Neural cell (in vitro differentiated cells): ENCODE data around the gene TPST1. TPM values are rescaled to one million over a fixed set of nuclear protein-coding genes. Genes with fewer than 3 reads are reported as not detected.

Experiments used
- H2AFZ ChIP-seq: fragments of 200-600, 300-800 bp; sonication (generic), shearing (Covaris generic); 2 replicates; pipeline ENCODE4 v1.6.0; 2014; ENCODE audit warnings: low read depth, mild to moderate bottlenecking, antibody characterized with exemption, low read length, moderate library complexity
- H3F3A ChIP-seq: fragments of 200-600 bp; shearing (Covaris generic); 2 replicates; pipeline ENCODE4 v1.6.1; 2016; ENCODE audit warnings: mild to moderate bottlenecking, moderate library complexity, mixed read lengths, antibody characterized with exemption, low read length; ENCODE audit not compliant: insufficient read depth, poor library complexity, severe bottlenecking
- H3K27ac ChIP-seq: fragments of 200-600, 300-800 bp; sonication (generic), shearing (Covaris generic); 2 replicates; pipeline ENCODE4 v1.5.1; 2014; ENCODE audit warnings: mild to moderate bottlenecking, low read length, moderate library complexity
- H3K27me3 ChIP-seq: fragments of 300-800, 200-600 bp; sonication (generic), shearing (Covaris generic); 2 replicates; pipeline ENCODE4 v1.6.0; 2014; ENCODE audit warnings: mild to moderate bottlenecking, low read depth, low read length, moderate library complexity; ENCODE audit not compliant: insufficient read depth
- H3K36me3 ChIP-seq: fragments of 300-800, 200-600 bp; sonication (generic), shearing (Covaris generic); 2 replicates; pipeline ENCODE4 v1.5.1; 2014; ENCODE audit warnings: mild to moderate bottlenecking, antibody characterized with exemption, low read length, moderate library complexity; ENCODE audit not compliant: insufficient read depth
- H3K4me2 ChIP-seq: fragments of 300-800, 200-600 bp; sonication (generic), shearing (Covaris generic); 2 replicates; pipeline ENCODE4 v1.6.0; 2014; ENCODE audit warnings: mild to moderate bottlenecking, low read length
- H3K4me3 ChIP-seq: fragments of 300-800, 200-600 bp; sonication (generic), shearing (Covaris generic); 2 replicates; pipeline ENCODE4 v1.5.1; 2014; ENCODE audit warnings: mild to moderate bottlenecking, low read length, moderate library complexity
- H3K79me2 ChIP-seq: fragments of 200-600 bp; shearing (Covaris generic); replicated peaks from 2 replicates; pipeline ENCODE4 v1.6.0; 2014; ENCODE audit warnings: mild to moderate bottlenecking, low read length, moderate library complexity; ENCODE audit not compliant: insufficient read depth
- H3K9ac ChIP-seq: fragments of 300-800, 200-600 bp; sonication (generic), shearing (Covaris generic); 2 replicates; pipeline ENCODE4 v1.6.1; 2016; ENCODE audit warnings: mild to moderate bottlenecking, low read length, mixed read lengths
- H3K9me2 ChIP-seq: fragments of 200-600 bp; shearing (Covaris generic); 2 replicates; pipeline ENCODE4 v1.6.1; 2016; ENCODE audit warnings: mild to moderate bottlenecking, low read length, mixed read lengths; ENCODE audit not compliant: insufficient read depth
- H3K9me3 ChIP-seq: fragments of 200-600, 300-800 bp; sonication (generic), shearing (Covaris generic); 2 replicates; pipeline ENCODE4 v1.6.1; 2016; ENCODE audit warnings: mild to moderate bottlenecking, mixed run types, low read length, moderate library complexity, mixed read lengths
- H4K20me1 ChIP-seq: fragments of 200-600 bp; shearing (Covaris generic); 2 replicates; pipeline ENCODE4 v1.6.1; 2016; ENCODE audit warnings: mild to moderate bottlenecking, mixed run types; ENCODE audit not compliant: insufficient read depth
- CTCF ChIP-seq: fragments of 450-650 bp; IDR thresholded peaks from 2 replicates; pipeline ENCODE4 v1.5.1; 2014; ENCODE audit warnings: antibody characterized with exemption, mild to moderate bottlenecking, moderate library complexity; ENCODE audit not compliant: poor library complexity, severe bottlenecking
- EP300 ChIP-seq: fragments of 450-650 bp; conservative IDR thresholded peaks from 2 replicates; pipeline ENCODE4 v1.6.1; 2014; ENCODE audit warnings: antibody characterized with exemption, mild to moderate bottlenecking, moderate library complexity; ENCODE audit not compliant: poor library complexity, severe bottlenecking
- EZH2 ChIP-seq: fragments of 200-600, 300-800 bp; shearing (Covaris generic), sonication (generic); IDR thresholded peaks from 2 replicates; pipeline ENCODE4 v1.6.1; 2014; ENCODE audit warnings: antibody characterized with exemption, low read length, borderline replicate concordance, mild to moderate bottlenecking; ENCODE audit not compliant: insufficient read depth, poor library complexity, severe bottlenecking
- MXI1 ChIP-seq: fragments of 450-650 bp; conservative IDR thresholded peaks from 2 replicates; pipeline ENCODE4 v1.6.1; 2014; ENCODE audit warnings: antibody characterized with exemption, mild to moderate bottlenecking; ENCODE audit not compliant: poor library complexity, severe bottlenecking
- POLR2AphosphoS5 ChIP-seq: IDR thresholded peaks from 2 replicates; pipeline ENCODE4 v1.6.1; 2012
- RAD21 ChIP-seq: fragments of 450-650 bp; conservative IDR thresholded peaks from 2 replicates; pipeline ENCODE4 v1.6.1; 2014; ENCODE audit warnings: antibody characterized with exemption, mild to moderate bottlenecking, moderate library complexity
- REST ChIP-seq: IDR thresholded peaks from 2 replicates; pipeline ENCODE4 v1.6.1; 2012; ENCODE audit warnings: borderline replicate concordance
- SMC3 ChIP-seq: fragments of 450-650 bp; conservative IDR thresholded peaks from 2 replicates; pipeline ENCODE4 v1.6.1; 2014; ENCODE audit warnings: antibody characterized with exemption, mild to moderate bottlenecking, moderate library complexity; ENCODE audit not compliant: poor library complexity
- TAF1 ChIP-seq: IDR thresholded peaks from 2 replicates; pipeline ENCODE4 v1.6.1; 2012; ENCODE audit warnings: low read depth
- polyA plus RNA-seq: library from polyadenylated mRNA; depleted of rRNA; stranded (reverse); fragments of >200 nt; gene quantifications from 2 replicates; pipeline ENCODE4 v1.2.3, GENCODE V29; 2014

Gene TPST1
- polyA plus RNA-seq, 1 donor from 2014 or later, result 58.5 TPM

- Histone ChIP-seq H3K9ac (no peak overlapping the region), H3K9me2 (no peaks in the 10 kb centered on the region), H3K4me2 (no peak overlapping the region), H3K9me3 (no peaks in the 10 kb centered on the region), H3K4me3 (no peak overlapping the region), H3K27ac (no peak overlapping the region), H2AFZ (no peak overlapping the region), H4K20me1 (no peaks in the 10 kb centered on the region), H3K27me3 (no peaks in the 10 kb centered on the region), H3F3A (no peaks in the 10 kb centered on the region), H3K79me2 (no peaks in the 10 kb centered on the region), H3K36me3 (no peaks in the 10 kb centered on the region)
- no peak for TF ChIP-seq SMC3
- TF ChIP-seq MXI1, result no peak
- no peak for TF ChIP-seq POLR2AphosphoS5
- TF ChIP-seq EZH2, result no peak
- TF ChIP-seq RAD21, result no peak
- TF ChIP-seq CTCF, result no peak
- no peak for TF ChIP-seq TAF1
- TF ChIP-seq EP300, result no peak
- no peak for TF ChIP-seq REST
Measured at GRCh38 chr7:66315192-66315591, 110.1 kb downstream of the TPST1 start.

GRCh38 chr7:66319407-66319979, 114.4 kb downstream of the TPST1 start:
- H3K79me2 ChIP-seq, result no peaks in the 10 kb centered on the region

More at GRCh38 chr7:66319407-66319979, 114.4 kb downstream of the TPST1 start:
- TF ChIP-seq EZH2, result no peak
- TF ChIP-seq RAD21, result no peak
- TF ChIP-seq MXI1, result no peak
- no peak for TF ChIP-seq SMC3
- no peak for TF ChIP-seq REST
- no peak for TF ChIP-seq TAF1
- TF ChIP-seq CTCF, result no peak
- Histone ChIP-seq H3F3A (no peaks in the 10 kb centered on the region), H3K36me3 (no peaks in the 10 kb centered on the region), H3K4me3 (no peak overlapping the region), H3K9me2 (no peaks in the 10 kb centered on the region), H2AFZ (no peak overlapping the region), H3K4me2 (no peak overlapping the region), H3K9ac (no peak overlapping the region), H3K27ac (no peak overlapping the region), H3K9me3 (no peaks in the 10 kb centered on the region), H4K20me1 (no peaks in the 10 kb centered on the region), H3K27me3 (no peaks in the 10 kb centered on the region)
